Esophagus muscularis mucosa (tissue), 4 donors: Measurements from ENCODE around the gene PCDHAC2. TPM values are rescaled to one million over a fixed set of nuclear protein-coding genes. Genes with fewer than 3 reads are reported as not detected.

ENCODE experiments used
- DNase-seq: peaks from one replicate; pipeline ENCODE4 v3.0.0-alpha.2; 2017; ENCODE audit errors: extremely low spot score
- H3K27ac ChIP-seq, 4 donors: fragments of 200-600 bp; sonication (generic); replicated peaks in 1 of 4; 1 replicate in 3 of 4; 2 replicates in 1 of 4; pipeline ENCODE4 v1.5.1; 2016 to 2019; ENCODE audit warnings: mild to moderate bottlenecking in 1 of 4
- H3K27me3 ChIP-seq, 4 donors: fragments of 200-600 bp; sonication (generic); one replicate each; pipeline versions ENCODE4 v1.5.1 to v1.6.0; 2016 to 2019
- H3K36me3 ChIP-seq, 4 donors: fragments of 200-600 bp; sonication (generic); one replicate each; pipeline ENCODE4 v1.5.1; 2016 to 2019
- H3K4me1 ChIP-seq, 4 donors: fragments of 200-600 bp; sonication (generic); one replicate each; pipeline ENCODE4 v1.5.1; 2016 to 2019
- H3K4me3 ChIP-seq, 4 donors: fragments of 200-600 bp; sonication (generic); 1 replicate in 2 of 4; 2 replicates in 2 of 4; pipeline ENCODE4 v1.5.1; 2016 to 2019; ENCODE audit warnings: mild to moderate bottlenecking in 4 of 4, moderate library complexity in 1 of 4
- H3K9me3 ChIP-seq, 4 donors: fragments of 200-600 bp; sonication (generic); 1 replicate in 3 of 4; 2 replicates in 1 of 4; pipeline ENCODE4 v1.5.1; 2016 to 2019
- CTCF ChIP-seq, 3 experiments: fragments of 200-600 bp in 2 of 3; fragments of 450-650 bp in 1 of 3; sonication (generic) in 2 of 3; IDR thresholded peaks; one replicate each; pipeline ENCODE4 v1.5.1; 2017 to 2019; ENCODE audit warnings: antibody characterized with exemption in 3 of 3, mild to moderate bottlenecking in 2 of 3, moderate library complexity in 1 of 3
- EP300 ChIP-seq: sonication (generic); formaldehyde crosslinking; IDR thresholded peaks from one replicate; pipeline ENCODE4 v1.6.1; 2017; ENCODE audit warnings: antibody characterized with exemption
- POLR2A ChIP-seq: fragments of 450-650 bp; IDR thresholded peaks from one replicate; pipeline ENCODE4 v1.6.1; 2017; ENCODE audit warnings: antibody characterized with exemption, moderate library complexity, mild to moderate bottlenecking, low read depth
- POLR2AphosphoS5 ChIP-seq, 2 donors: sonication (generic); formaldehyde crosslinking; IDR thresholded peaks; one replicate each; pipeline ENCODE4 v1.6.1; 2017; ENCODE audit warnings: antibody characterized with exemption in 2 of 2
- WGBS: methylation state at CpG from one replicate; pipeline ENCODE4 v1.1.5; 2018; 5-methylcytosine and 5-hydroxymethylcytosine counted together
- intact Hi-C: fragments of 100-400 bp; cut with DNase I; formaldehyde crosslinking; loops from one replicate; pipeline ENCODE4 v1.15.1; 2023
- total RNA-seq, 4 donors: library from RNA; depleted of rRNA; stranded (reverse); fragments of >200 nt; gene quantifications; one replicate each; pipeline versions ENCODE4 v1.1.0 to v1.2.1, GENCODE V29; 2016

PCDHAC2 gene
- total RNA-seq, 4 donors from 2014 or later = 8.8 to 26.6 (median 18.0) TPM

- no peak overlapping the region for H3K4me3 ChIP-seq
- no peaks in the 10 kb centered on the region for H3K9me3 ChIP-seq
- WGBS = 81% methylated on average over 2 of the region's 2 CpGs
- DNase-seq = no peak
- TF ChIP-seq POLR2AphosphoS5 (IDR thresholded peaks at IDR 0.05) (no peak), CTCF (IDR thresholded peaks at IDR 0.05) (no peak), POLR2A (no peak)
- no peak overlapping the region for H3K27ac ChIP-seq
- intact Hi-C loops = no loop called here
- H3K36me3 ChIP-seq = no peaks in the 10 kb centered on the region
- H3K4me1 ChIP-seq = peaks cover 9 to 23% (median 19%) of the 10 kb centered on the region in 4 donors
- no peaks in the 10 kb centered on the region for H3K27me3 ChIP-seq
These were observed 32.7 kb downstream of the PCDHAC2 start for GRCh38 chr5:140998921-140999410.

- DNase-seq = no peak
- H3K9me3 ChIP-seq = no peaks in the 10 kb centered on the region
- intact Hi-C loops = no loop called here
- H3K36me3 ChIP-seq = no peaks in the 10 kb centered on the region
- H3K4me3 ChIP-seq = peak overlapping the region; percentile 35 to 50 (median 41)
- H3K27ac ChIP-seq = no peak overlapping the region
- peaks cover 9 to 17% (median 15%) of the 10 kb centered on the region in 4 donors for H3K4me1 ChIP-seq
- no peaks in the 10 kb centered on the region for H3K27me3 ChIP-seq
- TF ChIP-seq EP300 (no peak), CTCF (IDR thresholded peaks at IDR 0.05) (no peak), POLR2A (no peak), POLR2AphosphoS5 (IDR thresholded peaks at IDR 0.05) (no peak)
- WGBS = 8% methylated on average over 9 of the region's 9 CpGs
These were observed 35.2 kb downstream of the PCDHAC2 start for GRCh38 chr5:141001446-141001843.

GRCh38 chr5:141001844-141002604 is 35.7 kb downstream of the PCDHAC2 start:
- no peaks in the 10 kb centered on the region for H3K36me3 ChIP-seq
- no peak for TF ChIP-seq CTCF (IDR thresholded peaks at IDR 0.05)
- no peak for TF ChIP-seq EP300
- TF ChIP-seq POLR2AphosphoS5 (IDR thresholded peaks at IDR 0.05) = no peak
- TF ChIP-seq POLR2A = no peak
- 3% methylated on average over 19 of the region's 19 CpGs for WGBS
- H3K4me3 ChIP-seq = peak overlapping the region; percentile 35 to 50 (median 41)
- intact Hi-C loops = no loop called here
- peak overlapping the region in 1 of 4 donors; percentile 20 for H3K27ac ChIP-seq
- no peaks in the 10 kb centered on the region for H3K9me3 ChIP-seq
- DNase-seq = no peak
- peaks cover 9 to 17% (median 15%) of the 10 kb centered on the region in 4 donors for H3K4me1 ChIP-seq
- H3K27me3 ChIP-seq = no peaks in the 10 kb centered on the region

- Histone ChIP-seq H3K27me3 (no peaks in the 10 kb centered on the region), H3K27ac (no peak overlapping the region), H3K36me3 (no peaks in the 10 kb centered on the region), H3K4me1 (peaks cover 9 to 17% (median 15%) of the 10 kb centered on the region in 4 donors), H3K4me3 (peak overlapping the region in 1 of 4 donors; percentile 42), H3K9me3 (no peaks in the 10 kb centered on the region)
- TF ChIP-seq CTCF (IDR thresholded peaks at IDR 0.05) (no peak), POLR2A (no peak), EP300 (no peak), POLR2AphosphoS5 (IDR thresholded peaks at IDR 0.05) (no peak)
- no peak for DNase-seq
- intact Hi-C loops = no loop called here
- WGBS = 59% methylated on average over 3 of the region's 3 CpGs
These were observed 36.3 kb downstream of the PCDHAC2 start for GRCh38 chr5:141002605-141002965.

- Histone ChIP-seq H3K9me3 (no peaks in the 10 kb centered on the region), H3K4me1 (peaks cover 9 to 17% (median 15%) of the 10 kb centered on the region in 4 donors), H3K27me3 (no peaks in the 10 kb centered on the region), H3K4me3 (no peak overlapping the region), H3K36me3 (no peaks in the 10 kb centered on the region), H3K27ac (no peak overlapping the region)
- no peak for TF ChIP-seq POLR2AphosphoS5 (IDR thresholded peaks at IDR 0.05)
- no peak for TF ChIP-seq EP300
- no peak for TF ChIP-seq POLR2A
- TF ChIP-seq CTCF (IDR thresholded peaks at IDR 0.05) = no peak
- DNase-seq = no peak
- WGBS = 97% methylated on average over 3 of the region's 3 CpGs
- intact Hi-C loops = no loop called here
These were observed 36.8 kb downstream of the PCDHAC2 start for GRCh38 chr5:141003031-141003430.
